Mesendoderm (in vitro differentiated cells): ENCODE data around the gene SLC25A13.

ENCODE experiments used
- DNase-seq: peaks from one replicate; pipeline ENCODE4 v3.0.0; 2013
- H2AK5ac ChIP-seq: 2 replicates; pipeline ENCODE4 v1.6.1; 2013; ENCODE audit warnings: low read length, inconsistent platforms
- H2BK120ac ChIP-seq: 2 replicates; pipeline ENCODE4 v1.6.1; 2013; ENCODE audit warnings: low read depth, mild to moderate bottlenecking, low read length, moderate library complexity, mixed read lengths
- H2BK15ac ChIP-seq: replicated peaks from 2 replicates; pipeline ENCODE4 v1.6.1; 2013; ENCODE audit warnings: low read depth, mild to moderate bottlenecking, moderate library complexity
- H2BK5ac ChIP-seq: 2 replicates; pipeline ENCODE4 v1.6.1; 2013; ENCODE audit warnings: low read length, inconsistent platforms
- H3K18ac ChIP-seq: 2 replicates; pipeline ENCODE4 v1.6.1; 2013; ENCODE audit warnings: mild to moderate bottlenecking, low read length, mixed read lengths
- H3K23ac ChIP-seq: one replicate; pipeline ENCODE4 v1.6.1; 2013; ENCODE audit warnings: low read length
- H3K27ac ChIP-seq: 2 replicates; pipeline ENCODE4 v1.5.1; 2013; ENCODE audit warnings: low read depth, mild to moderate bottlenecking, inconsistent platforms, low read length, moderate library complexity
- H3K27me3 ChIP-seq: 2 replicates; pipeline ENCODE4 v1.6.1; 2013; ENCODE audit warnings: low read length, control low read depth, mild to moderate bottlenecking, inconsistent platforms; ENCODE audit not compliant: insufficient read depth, poor library complexity
- H3K36me3 ChIP-seq: 2 replicates; pipeline ENCODE4 v1.6.1; 2013; ENCODE audit warnings: low read length, inconsistent platforms; ENCODE audit not compliant: control insufficient read depth, insufficient read depth
- H3K4ac ChIP-seq: one replicate; pipeline ENCODE4 v1.6.1; 2013; ENCODE audit warnings: low read depth, mild to moderate bottlenecking, low read length, moderate library complexity
- H3K4me1 ChIP-seq: 2 replicates; pipeline ENCODE4 v1.6.1; 2013; ENCODE audit warnings: low read depth, low read length, inconsistent platforms; ENCODE audit not compliant: control insufficient read depth
- H3K4me2 ChIP-seq: 2 replicates; pipeline ENCODE4 v1.6.1; 2013; ENCODE audit warnings: low read length
- H3K4me3 ChIP-seq: 2 replicates; pipeline ENCODE4 v1.5.1; 2013; ENCODE audit warnings: mild to moderate bottlenecking, low read length
- H3K56ac ChIP-seq: one replicate; pipeline ENCODE4 v1.6.1; 2013; ENCODE audit warnings: low read length
- H3K79me1 ChIP-seq: 2 replicates; pipeline ENCODE4 v1.6.1; 2013; ENCODE audit warnings: low read length, inconsistent platforms
- H3K79me2 ChIP-seq: 2 replicates; pipeline ENCODE4 v1.6.1; 2013; ENCODE audit warnings: mild to moderate bottlenecking, low read length; ENCODE audit not compliant: control insufficient read depth, insufficient read depth
- H3K9ac ChIP-seq: 2 replicates; pipeline ENCODE4 v1.6.1; 2013; ENCODE audit warnings: low read length, inconsistent platforms
- H4K5ac ChIP-seq: one replicate; pipeline ENCODE4 v1.6.1; 2013; ENCODE audit warnings: low read length
- H4K8ac ChIP-seq: one replicate; pipeline ENCODE4 v1.6.1; 2013; ENCODE audit warnings: low read depth, mild to moderate bottlenecking, control low read depth, low read length, moderate library complexity
- WGBS: extraction: QIAGEN DNeasy Blood & Tissue Kit; methylation state at CpG from one replicate; pipeline ENCODE4 v1.1.7; 2013; ENCODE audit warnings: low lambda C conversion rate, missing lambda C conversion rate; ENCODE audit not compliant: insufficient coverage; ENCODE audit errors: extremely low coverage; 5-methylcytosine and 5-hydroxymethylcytosine counted together

SLC25A13 gene

GRCh38 chr7:96093435-96093834 lies 228.5 kb downstream of the SLC25A13 start:
- Histone ChIP-seq H3K4me1 (no peaks in the 10 kb centered on the region), H3K56ac (no peak overlapping the region), H2BK120ac (no peak overlapping the region), H3K79me1 (no peaks in the 10 kb centered on the region), H3K36me3 (no peaks in the 10 kb centered on the region), H2BK5ac (no peak overlapping the region), H4K5ac (no peak overlapping the region), H2AK5ac (no peak overlapping the region), H3K4me3 (no peak overlapping the region), H3K27ac (no peak overlapping the region), H3K9ac (no peak overlapping the region), H3K79me2 (no peaks in the 10 kb centered on the region), H2BK15ac (no peak overlapping the region), H4K8ac (no peak overlapping the region), H3K4ac (no peak overlapping the region), H3K27me3 (no peaks in the 10 kb centered on the region), H3K4me2 (no peak overlapping the region), H3K23ac (no peak overlapping the region), H3K18ac (no peak overlapping the region)
- WGBS: no CpG with 5 or more reads among the region's 1 CpG
- no peak for DNase-seq

- Histone ChIP-seq H3K79me2 (no peaks in the 10 kb centered on the region), H3K4me3 (no peak overlapping the region), H3K4me1 (no peaks in the 10 kb centered on the region), H3K9ac (no peak overlapping the region), H2AK5ac (no peak overlapping the region), H3K56ac (no peak overlapping the region), H3K18ac (no peak overlapping the region), H4K5ac (no peak overlapping the region), H3K79me1 (no peaks in the 10 kb centered on the region), H2BK5ac (no peak overlapping the region), H3K4ac (no peak overlapping the region), H3K4me2 (no peak overlapping the region), H3K27ac (no peak overlapping the region), H2BK15ac (no peak overlapping the region), H3K36me3 (no peaks in the 10 kb centered on the region), H2BK120ac (no peak overlapping the region), H4K8ac (no peak overlapping the region), H3K27me3 (no peaks in the 10 kb centered on the region), H3K23ac (no peak overlapping the region)
- WGBS: no CpG with 5 or more reads among the region's 6 CpGs
- no peak for DNase-seq
Observed at GRCh38 chr7:96090756-96091155, 231.1 kb downstream of the SLC25A13 start.

DNA sequence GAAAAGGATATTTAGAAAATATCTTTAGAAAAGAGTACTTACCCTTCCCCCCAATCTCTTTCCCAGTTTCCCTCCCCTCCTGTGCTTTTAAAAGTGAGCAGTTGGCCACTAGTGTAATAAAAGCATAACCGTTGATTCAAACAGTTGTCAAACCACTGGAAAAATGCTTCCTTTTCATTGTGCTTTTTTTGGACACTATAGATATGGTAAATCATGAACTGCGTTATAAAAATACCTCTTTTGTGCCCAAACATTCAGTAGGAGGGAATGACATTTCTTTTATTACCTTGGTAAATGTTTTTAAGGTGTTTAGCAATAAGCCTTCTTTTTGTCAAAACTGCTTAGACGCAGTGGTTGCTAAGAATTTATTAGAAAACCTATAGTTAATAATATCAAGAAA lies 232.4 kb downstream of the SLC25A13 start:
- H4K5ac ChIP-seq: no peak overlapping the region
- no peaks in the 10 kb centered on the region for H3K4me1 ChIP-seq
- no peak overlapping the region for H3K4ac ChIP-seq
- no peak overlapping the region for H3K18ac ChIP-seq
- no peak overlapping the region for H2BK15ac ChIP-seq
- no peaks in the 10 kb centered on the region for H3K79me2 ChIP-seq
- WGBS: no CpG with 5 or more reads among the region's 3 CpGs
- H3K56ac ChIP-seq: no peak overlapping the region
- no peaks in the 10 kb centered on the region for H3K27me3 ChIP-seq
- H3K36me3 ChIP-seq: no peaks in the 10 kb centered on the region
- H3K27ac ChIP-seq: no peak overlapping the region
- H4K8ac ChIP-seq: no peak overlapping the region
- H3K9ac ChIP-seq: no peak overlapping the region
- H2AK5ac ChIP-seq: no peak overlapping the region
- H2BK120ac ChIP-seq: no peak overlapping the region
- no peak for DNase-seq
- no peak overlapping the region for H3K23ac ChIP-seq
- H3K4me3 ChIP-seq: no peak overlapping the region
- H2BK5ac ChIP-seq: no peak overlapping the region
- H3K79me1 ChIP-seq: no peaks in the 10 kb centered on the region
- H3K4me2 ChIP-seq: no peak overlapping the region

DNA sequence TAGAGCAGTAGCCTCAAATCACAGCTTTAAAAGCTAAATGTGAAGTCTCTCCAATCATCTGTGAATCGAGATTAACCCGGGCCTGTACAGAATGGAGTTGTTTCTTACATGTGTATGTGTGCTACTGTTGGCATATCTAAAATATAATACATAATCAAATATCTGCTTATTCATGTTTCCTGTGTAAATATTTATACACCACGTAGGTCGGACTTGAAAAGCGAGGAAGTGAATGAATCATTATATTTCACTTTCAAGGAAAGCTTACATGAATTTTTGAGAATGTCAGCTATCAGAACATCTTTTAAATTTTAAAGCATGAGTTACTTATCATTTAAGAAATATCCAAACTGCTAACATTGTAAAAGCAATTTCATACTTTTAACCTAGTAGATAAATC lies 233.3 kb downstream of the SLC25A13 start:
- no peak overlapping the region for H3K56ac ChIP-seq
- no peaks in the 10 kb centered on the region for H3K79me2 ChIP-seq
- no peak overlapping the region for H4K8ac ChIP-seq
- no peak overlapping the region for H3K27ac ChIP-seq
- H2BK15ac ChIP-seq: no peak overlapping the region
- no peak overlapping the region for H2BK5ac ChIP-seq
- no peak overlapping the region for H3K4ac ChIP-seq
- DNase-seq: no peak
- no peak overlapping the region for H4K5ac ChIP-seq
- H3K18ac ChIP-seq: no peak overlapping the region
- no peak overlapping the region for H2BK120ac ChIP-seq
- H3K4me2 ChIP-seq: no peak overlapping the region
- H3K4me3 ChIP-seq: no peak overlapping the region
- H3K27me3 ChIP-seq: no peaks in the 10 kb centered on the region
- no peaks in the 10 kb centered on the region for H3K36me3 ChIP-seq
- H3K4me1 ChIP-seq: no peaks in the 10 kb centered on the region
- WGBS: no CpG with 5 or more reads among the region's 5 CpGs
- no peak overlapping the region for H3K23ac ChIP-seq
- no peaks in the 10 kb centered on the region for H3K79me1 ChIP-seq
- H2AK5ac ChIP-seq: no peak overlapping the region
- no peak overlapping the region for H3K9ac ChIP-seq

DNA sequence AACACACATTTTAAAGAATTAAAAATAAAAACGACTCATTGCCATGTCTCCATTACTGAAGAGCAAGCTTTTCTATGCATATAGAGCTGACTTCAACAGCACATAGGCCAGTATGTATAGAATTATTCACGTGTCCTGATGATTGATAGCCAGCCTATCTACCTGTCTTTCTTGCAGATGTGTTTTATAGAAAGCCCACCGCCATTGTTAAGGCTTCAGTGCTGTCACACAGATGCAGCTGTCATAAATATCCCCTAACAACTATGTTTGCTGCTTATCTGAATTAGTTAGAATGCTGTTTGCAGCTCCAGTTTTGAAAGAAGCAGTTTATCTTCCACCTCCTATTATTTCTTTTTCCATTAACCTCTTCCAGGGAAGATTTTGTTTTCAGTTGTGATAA lies 235.9 kb downstream of the SLC25A13 start:
- H3K79me2 ChIP-seq: no peaks in the 10 kb centered on the region
- no peaks in the 10 kb centered on the region for H3K27me3 ChIP-seq
- no peak overlapping the region for H2AK5ac ChIP-seq
- no peak overlapping the region for H3K23ac ChIP-seq
- no peak overlapping the region for H3K56ac ChIP-seq
- no peaks in the 10 kb centered on the region for H3K36me3 ChIP-seq
- no peaks in the 10 kb centered on the region for H3K79me1 ChIP-seq
- H3K4me2 ChIP-seq: no peak overlapping the region
- H2BK5ac ChIP-seq: no peak overlapping the region
- no peak overlapping the region for H3K4ac ChIP-seq
- no peak overlapping the region for H2BK120ac ChIP-seq
- H3K4me3 ChIP-seq: no peak overlapping the region
- H3K27ac ChIP-seq: no peak overlapping the region
- DNase-seq: no peak
- H2BK15ac ChIP-seq: no peak overlapping the region
- H3K4me1 ChIP-seq: no peaks in the 10 kb centered on the region
- H3K18ac ChIP-seq: no peak overlapping the region
- no peak overlapping the region for H4K5ac ChIP-seq
- no CpG with 5 or more reads among the region's 3 CpGs for WGBS
- no peak overlapping the region for H3K9ac ChIP-seq
- H4K8ac ChIP-seq: no peak overlapping the region

- Histone ChIP-seq H2BK5ac (no peak overlapping the region), H3K27me3 (no peaks in the 10 kb centered on the region), H2BK120ac (no peak overlapping the region), H3K4me3 (no peak overlapping the region), H4K5ac (no peak overlapping the region), H3K56ac (no peak overlapping the region), H3K4me2 (no peak overlapping the region), H3K18ac (no peak overlapping the region), H3K27ac (no peak overlapping the region), H3K4ac (no peak overlapping the region), H3K9ac (no peak overlapping the region), H3K4me1 (no peaks in the 10 kb centered on the region), H3K36me3 (no peaks in the 10 kb centered on the region), H2BK15ac (no peak overlapping the region), H3K79me2 (no peaks in the 10 kb centered on the region), H3K23ac (no peak overlapping the region), H4K8ac (no peak overlapping the region), H3K79me1 (no peaks in the 10 kb centered on the region), H2AK5ac (no peak overlapping the region)
- no CpG with 5 or more reads among the region's 1 CpG for WGBS
- no peak for DNase-seq
Observed at GRCh38 chr7:96084881-96085553, 236.9 kb downstream of the SLC25A13 start.
